ENCODE measurements around the gene ANKRD11.

The ANKRD11 gene

GRCh38 chr16:89420204-89420603 is 70.2 kb downstream of the ANKRD11 start:
- Histone ChIP-seq H3K27ac (ENCODE audit: low read depth, low read length) (no peak overlapping the region), H3K4me2 (ENCODE audit: low read length) (no peak overlapping the region), H3K9me3 (ENCODE audit: control insufficient read depth, insufficient read depth, low read length) (no peaks in the 10 kb centered on the region), H4K20me1 (ENCODE audit: control insufficient read depth, insufficient read depth, low read depth, low read length) (peaks cover 71% of the 10 kb centered on the region), H3K4me3 (ENCODE audit: low read length) (no peak overlapping the region), H3K79me2 (ENCODE audit: control insufficient read depth, low read length) (peaks cover 100% of the 10 kb centered on the region), H3K9me2 (replicated peaks; ENCODE audit: control insufficient read depth, low read length) (no peaks in the 10 kb centered on the region), H3F3A (ENCODE audit: control insufficient read depth, insufficient read depth) (no peaks in the 10 kb centered on the region), H3K36me3 (ENCODE audit: control insufficient read depth, low read length) (peaks cover 54% of the 10 kb centered on the region), H3K27me3 (ENCODE audit: control insufficient read depth, low read length) (no peaks in the 10 kb centered on the region), H3K4me1 (ENCODE audit: control insufficient read depth, low read length) (peaks cover 32% of the 10 kb centered on the region)
- TF ChIP-seq CTCF (IDR thresholded peaks at IDR 0.05; ENCODE audit: low read depth, low read length, poor library complexity, severe bottlenecking) (no peak), EZH2phosphoT487 (IDR thresholded peaks at IDR 0.05; ENCODE audit: borderline replicate concordance, low read length) (no peak)

- H3K9me2 ChIP-seq (replicated peaks; ENCODE audit: control insufficient read depth, low read length): no peaks in the 10 kb centered on the region
- no peak overlapping the region for H3K27ac ChIP-seq (ENCODE audit: low read depth, low read length)
- H3K79me2 ChIP-seq (ENCODE audit: control insufficient read depth, low read length): peaks cover 100% of the 10 kb centered on the region
- H3K4me2 ChIP-seq (ENCODE audit: low read length): no peak overlapping the region
- peaks cover 66% of the 10 kb centered on the region for H4K20me1 ChIP-seq (ENCODE audit: control insufficient read depth, insufficient read depth, low read depth, low read length)
- H3F3A ChIP-seq (ENCODE audit: control insufficient read depth, insufficient read depth): no peaks in the 10 kb centered on the region
- H3K9me3 ChIP-seq (ENCODE audit: control insufficient read depth, insufficient read depth, low read length): no peaks in the 10 kb centered on the region
- H3K4me3 ChIP-seq (ENCODE audit: low read length): no peak overlapping the region
- H3K36me3 ChIP-seq (ENCODE audit: control insufficient read depth, low read length): peaks cover 51% of the 10 kb centered on the region
- H3K27me3 ChIP-seq (ENCODE audit: control insufficient read depth, low read length): no peaks in the 10 kb centered on the region
- H3K4me1 ChIP-seq (ENCODE audit: control insufficient read depth, low read length): peaks cover 15% of the 10 kb centered on the region
- TF ChIP-seq EZH2phosphoT487 (IDR thresholded peaks at IDR 0.05; ENCODE audit: borderline replicate concordance, low read length) (no peak), CTCF (IDR thresholded peaks at IDR 0.05; ENCODE audit: low read depth, low read length, poor library complexity, severe bottlenecking) (no peak)
Measured at GRCh38 chr16:89418352-89418751, 72.0 kb downstream of the ANKRD11 start.

GRCh38 chr16:89417352-89417751 is 73.0 kb downstream of the ANKRD11 start:
- peaks cover 11% of the 10 kb centered on the region for H3K4me1 ChIP-seq (ENCODE audit: control insufficient read depth, low read length)
- no peak overlapping the region for H3K4me2 ChIP-seq (ENCODE audit: low read length)
- H3K79me2 ChIP-seq (ENCODE audit: control insufficient read depth, low read length): peaks cover 100% of the 10 kb centered on the region
- no peaks in the 10 kb centered on the region for H3K9me3 ChIP-seq (ENCODE audit: control insufficient read depth, insufficient read depth, low read length)
- H4K20me1 ChIP-seq (ENCODE audit: control insufficient read depth, insufficient read depth, low read depth, low read length): peaks cover 65% of the 10 kb centered on the region
- no peaks in the 10 kb centered on the region for H3F3A ChIP-seq (ENCODE audit: control insufficient read depth, insufficient read depth)
- H3K27me3 ChIP-seq (ENCODE audit: control insufficient read depth, low read length): no peaks in the 10 kb centered on the region
- H3K27ac ChIP-seq (ENCODE audit: low read depth, low read length): no peak overlapping the region
- H3K36me3 ChIP-seq (ENCODE audit: control insufficient read depth, low read length): peaks cover 47% of the 10 kb centered on the region
- H3K9me2 ChIP-seq (replicated peaks; ENCODE audit: control insufficient read depth, low read length): no peaks in the 10 kb centered on the region
- no peak for TF ChIP-seq CTCF (IDR thresholded peaks at IDR 0.05; ENCODE audit: low read depth, low read length, poor library complexity, severe bottlenecking)
- no peak for TF ChIP-seq EZH2phosphoT487 (IDR thresholded peaks at IDR 0.05; ENCODE audit: borderline replicate concordance, low read length)
- H3K4me3 ChIP-seq (ENCODE audit: low read length): no peak overlapping the region

Data from DOHH2 (cell line).